Measurements from ENCODE around the gene PJA2.

DNA sequence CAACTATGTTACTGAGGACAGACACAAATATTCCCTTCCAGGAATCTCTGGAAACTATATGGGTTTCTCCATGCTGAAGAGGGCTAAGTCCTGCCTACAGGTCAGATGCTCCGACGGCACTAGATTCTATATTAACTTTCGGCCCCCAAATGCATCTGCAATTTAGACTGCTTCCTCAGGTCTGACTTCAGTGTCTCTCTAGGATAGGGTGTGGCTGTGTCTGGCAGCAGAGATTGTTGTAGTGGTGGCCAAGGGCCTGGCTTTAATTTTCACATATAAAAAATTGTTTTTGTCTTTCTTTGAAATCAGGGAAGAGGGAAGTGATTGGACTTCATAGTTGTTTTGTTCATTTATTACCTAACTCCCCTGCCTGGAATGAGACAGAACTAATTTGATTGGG, 101.8 kb downstream of the PJA2 start:
- TF ChIP-seq POLR2AphosphoS5 (IDR thresholded peaks at IDR 0.05; ENCODE audit: borderline replicate concordance, low read depth, low read length) (no peak), EZH2 (IDR thresholded peaks at IDR 0.05) (no peak)

Measured in SK-N-MC (cell line).